Measurements from ENCODE around the gene CDC42BPG.

The CDC42BPG gene

DNA sequence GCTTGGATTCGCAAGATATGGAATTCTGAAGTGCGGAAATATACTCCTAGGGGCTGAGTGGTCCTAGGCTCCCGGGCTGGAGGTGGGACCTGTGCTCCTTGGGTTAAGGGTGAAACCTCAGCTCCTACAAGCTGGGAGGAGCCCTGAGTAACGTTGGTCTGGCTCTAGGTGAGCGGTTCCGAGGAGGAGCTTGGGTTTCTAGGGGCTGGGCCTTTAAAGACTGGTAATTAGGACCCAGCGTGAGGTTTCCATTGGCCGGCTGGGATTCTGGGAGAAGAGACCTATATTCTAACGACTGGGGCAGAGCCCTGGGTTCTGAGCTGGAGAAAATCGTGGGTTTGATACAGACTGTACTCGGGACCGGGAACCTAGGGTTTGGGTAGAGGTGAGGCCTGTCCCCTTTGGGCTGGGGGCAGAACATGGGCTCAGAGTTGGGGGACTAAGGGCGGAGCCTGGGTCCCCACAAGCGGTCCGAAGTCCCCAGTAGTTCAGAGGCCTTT is 40.6 kb downstream of the CDC42BPG start:
- no peak for DNase-seq (ENCODE audit: low read depth)
- H3K4me3 ChIP-seq (replicated peaks; ENCODE audit: low read depth, low read length): peak overlapping the region; percentile 76
- TF ChIP-seq, protein P1, sequence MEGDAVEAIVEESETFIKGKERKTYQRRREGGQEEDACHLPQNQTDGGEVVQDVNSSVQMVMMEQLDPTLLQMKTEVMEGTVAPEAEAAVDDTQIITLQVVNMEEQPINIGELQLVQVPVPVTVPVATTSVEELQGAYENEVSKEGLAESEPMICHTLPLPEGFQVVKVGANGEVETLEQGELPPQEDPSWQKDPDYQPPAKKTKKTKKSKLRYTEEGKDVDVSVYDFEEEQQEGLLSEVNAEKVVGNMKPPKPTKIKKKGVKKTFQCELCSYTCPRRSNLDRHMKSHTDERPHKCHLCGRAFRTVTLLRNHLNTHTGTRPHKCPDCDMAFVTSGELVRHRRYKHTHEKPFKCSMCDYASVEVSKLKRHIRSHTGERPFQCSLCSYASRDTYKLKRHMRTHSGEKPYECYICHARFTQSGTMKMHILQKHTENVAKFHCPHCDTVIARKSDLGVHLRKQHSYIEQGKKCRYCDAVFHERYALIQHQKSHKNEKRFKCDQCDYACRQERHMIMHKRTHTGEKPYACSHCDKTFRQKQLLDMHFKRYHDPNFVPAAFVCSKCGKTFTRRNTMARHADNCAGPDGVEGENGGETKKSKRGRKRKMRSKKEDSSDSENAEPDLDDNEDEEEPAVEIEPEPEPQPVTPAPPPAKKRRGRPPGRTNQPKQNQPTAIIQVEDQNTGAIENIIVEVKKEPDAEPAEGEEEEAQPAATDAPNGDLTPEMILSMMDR (IDR thresholded peaks at IDR 0.05; ENCODE audit: low read length, missing control alignments): no peak

DNA sequence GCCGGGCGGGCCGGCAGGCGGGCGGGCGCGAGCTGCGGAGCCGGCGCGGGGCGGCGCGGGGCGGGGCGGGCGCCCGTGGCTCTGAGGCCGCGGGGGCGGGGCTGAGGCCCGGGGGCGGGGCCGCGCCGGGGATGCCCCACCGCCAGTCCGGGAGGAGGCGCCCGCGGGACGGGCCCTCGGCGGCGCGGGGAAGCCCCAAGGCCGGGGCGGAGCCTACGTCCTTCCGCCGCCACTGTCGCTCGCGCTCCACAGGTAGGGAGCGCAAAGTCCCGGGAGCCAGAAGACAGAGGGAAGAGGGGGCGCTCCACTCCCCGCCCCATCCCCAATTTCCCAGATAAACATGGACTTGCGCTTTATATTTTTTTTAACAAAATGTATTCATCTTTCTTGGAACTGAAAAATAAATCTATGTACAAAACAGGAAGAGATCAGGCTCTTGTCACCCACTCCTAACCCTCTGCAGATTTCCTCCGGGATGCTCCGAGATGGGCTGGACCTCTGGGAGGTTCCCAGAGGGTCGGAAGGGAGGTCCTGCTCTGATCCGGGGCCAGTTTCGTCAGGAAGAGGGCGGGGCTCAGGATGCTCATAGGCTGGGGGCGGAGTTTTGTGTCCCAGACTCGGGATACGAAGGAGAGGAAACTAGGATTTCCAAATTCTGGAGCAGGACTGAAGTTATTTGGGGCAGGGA is 41.2 kb downstream of the CDC42BPG start, which contains the start of gene MAP4K2:
TSS of gene MAP4K2 (minus strand) at position 57 of the 688 bp plus-strand sequence. CDS start 65 bp downstream, outside the sequence.
- peak; percentile 83 for DNase-seq (ENCODE audit: low read depth)
- TF ChIP-seq, protein P1 (IDR thresholded peaks at IDR 0.05; ENCODE audit: low read length, missing control alignments): no peak
- peak within 1 kb of the TSS; percentile 76 for H3K4me3 ChIP-seq (replicated peaks; ENCODE audit: low read depth, low read length)

DNA sequence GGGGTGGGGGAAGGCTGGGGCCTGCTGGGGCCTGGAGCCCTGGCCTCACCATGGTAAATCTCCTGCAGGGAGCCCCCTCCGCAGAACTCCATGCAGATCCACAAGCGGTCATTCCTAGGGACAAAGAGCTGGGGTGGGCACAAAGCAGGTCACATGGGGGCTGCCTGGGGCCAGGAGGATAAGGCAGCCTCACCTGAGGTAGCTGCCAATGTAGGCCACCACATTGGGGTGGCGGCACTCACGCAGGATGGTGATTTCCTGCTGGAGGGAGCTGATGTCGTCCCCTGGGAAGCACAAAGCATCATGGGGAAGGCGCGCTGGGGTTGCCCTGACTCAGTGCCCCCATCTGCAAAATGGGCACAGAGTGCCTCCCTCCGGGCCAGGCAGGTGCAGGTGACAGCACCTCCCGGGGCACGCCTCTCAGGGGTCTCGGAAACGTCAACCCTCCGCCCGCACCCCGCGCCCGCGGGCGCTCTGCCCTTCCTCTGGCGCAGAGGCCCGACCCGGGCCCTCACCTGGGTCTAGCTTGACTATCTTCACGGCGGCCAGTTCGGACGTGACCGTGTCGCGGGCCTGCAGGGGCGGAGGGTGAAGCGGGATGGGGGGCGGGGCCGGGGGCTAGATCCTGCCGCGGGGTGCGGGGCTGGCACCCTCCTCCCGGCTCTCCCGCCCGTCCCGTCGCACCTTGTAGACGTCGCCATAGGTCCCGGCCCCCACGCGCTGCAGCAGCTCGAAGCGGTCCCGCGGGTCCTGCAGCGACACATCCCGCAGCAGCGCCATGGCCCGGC is 41.9 kb downstream of the CDC42BPG start:
- TF ChIP-seq, protein P1 (IDR thresholded peaks at IDR 0.05; ENCODE audit: low read length, missing control alignments): no peak
- no peak for DNase-seq (ENCODE audit: low read depth)

DNA sequence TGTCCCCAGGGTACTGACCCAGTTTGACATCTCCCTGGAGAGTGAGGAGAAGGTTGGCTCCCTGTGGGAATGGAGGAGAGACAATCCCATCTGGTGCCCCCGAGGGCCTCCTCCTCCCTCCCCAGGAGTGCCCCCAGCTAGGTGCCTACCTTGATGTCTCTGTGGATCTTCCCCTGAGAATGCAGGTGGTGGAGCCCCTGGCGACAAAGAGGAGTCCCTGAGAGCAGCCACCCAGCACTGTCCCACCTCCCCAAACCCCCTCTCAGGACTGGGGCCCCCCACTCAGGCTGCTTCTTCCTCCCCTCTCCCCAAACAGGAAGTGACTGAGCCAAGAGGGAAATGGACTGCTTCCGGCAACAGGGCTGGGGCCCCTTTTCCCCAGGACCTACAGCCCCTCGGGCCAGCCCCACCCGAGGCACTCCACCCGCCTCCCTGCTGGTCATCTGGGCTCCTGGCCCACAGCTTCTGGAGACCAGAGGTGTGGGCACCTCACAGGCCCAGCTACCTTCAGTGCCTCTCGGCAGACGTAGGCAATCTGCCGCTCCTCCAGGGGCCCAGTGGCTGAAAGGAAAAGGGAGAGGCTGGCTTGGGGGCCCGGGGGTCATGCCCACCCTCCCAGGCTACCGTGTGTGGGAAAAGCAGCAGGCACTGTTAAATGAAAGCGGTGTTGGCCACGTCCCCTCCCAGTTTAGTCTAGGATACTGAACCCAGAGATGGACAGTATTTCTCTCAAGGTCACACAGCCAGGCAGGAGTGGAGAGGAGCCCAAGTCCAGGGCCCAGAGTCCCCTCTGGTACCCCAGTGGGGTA is 42.7 kb downstream of the CDC42BPG start:
- TF ChIP-seq, protein P1 (IDR thresholded peaks at IDR 0.05; ENCODE audit: low read length, missing control alignments): no peak
- peak overlapping the region; percentile 76 for H3K4me3 ChIP-seq (replicated peaks; ENCODE audit: low read depth, low read length)
- no peak for DNase-seq (ENCODE audit: low read depth)

More for the DNA sequence above, 41.9 kb downstream of the CDC42BPG start:
- H3K4me3 ChIP-seq (replicated peaks; ENCODE audit: low read depth, low read length): peak overlapping the region; percentile 76

DNA sequence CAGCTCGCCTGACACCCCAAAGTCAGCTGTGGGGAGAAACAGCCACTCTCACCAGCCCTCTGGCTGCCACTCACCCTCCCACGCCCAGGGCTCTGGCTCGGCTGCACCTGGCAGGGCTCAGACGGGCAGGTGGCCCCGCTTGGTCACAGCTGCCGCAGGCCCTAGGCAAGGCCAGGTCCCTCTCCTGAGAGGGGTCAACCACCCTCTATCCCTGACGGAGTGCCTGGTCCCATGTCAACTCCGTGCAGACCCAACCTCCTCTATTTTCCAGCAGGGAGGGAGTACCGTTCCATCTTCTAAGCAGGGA is 43.3 kb downstream of the CDC42BPG start:
- TF ChIP-seq, protein P1 (IDR thresholded peaks at IDR 0.05; ENCODE audit: low read length, missing control alignments): no peak
- DNase-seq (ENCODE audit: low read depth): no peak
- H3K4me3 ChIP-seq (replicated peaks; ENCODE audit: low read depth, low read length): no peak overlapping the region

DNA sequence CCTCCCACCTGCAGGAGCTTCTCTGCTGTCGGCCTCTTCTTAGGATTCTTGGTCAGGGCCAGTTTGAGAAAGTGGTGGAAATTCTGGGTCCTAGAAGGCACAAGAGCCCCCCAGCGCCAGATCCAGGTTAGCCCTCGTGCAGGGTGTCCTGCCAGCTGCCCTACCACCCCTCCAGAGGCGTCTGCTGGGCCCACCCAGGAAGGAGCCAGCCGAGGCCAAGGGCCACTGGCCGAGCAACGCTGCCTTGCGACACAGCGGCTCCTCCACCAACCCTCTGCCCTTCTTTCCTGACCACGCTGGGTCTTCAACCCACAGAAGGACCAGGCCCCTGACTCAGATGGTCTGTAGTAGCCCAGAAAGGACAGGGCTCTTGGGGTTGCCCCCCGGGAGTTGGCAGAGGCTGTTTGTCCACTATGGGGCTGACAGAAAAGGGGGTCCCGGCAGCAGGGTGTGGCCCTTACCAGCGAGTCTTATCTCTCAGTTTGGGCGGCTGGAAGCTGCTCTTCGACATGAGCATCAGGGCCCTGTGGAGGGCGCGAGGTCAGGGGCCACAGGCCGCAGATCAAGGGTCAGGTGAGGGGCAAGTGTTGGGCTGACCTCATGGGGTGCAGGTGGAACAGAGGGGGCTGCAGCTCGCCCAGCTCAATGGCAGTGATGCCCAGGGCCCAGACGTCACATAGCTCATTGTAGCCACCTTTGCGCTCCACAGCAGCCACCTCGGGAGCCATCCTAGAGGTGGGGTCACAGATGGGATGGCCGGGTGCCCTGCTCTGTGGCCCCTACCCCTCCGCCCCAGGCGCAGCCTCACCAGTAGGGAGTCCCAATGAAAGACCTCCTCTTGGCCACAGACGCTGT is 43.9 kb downstream of the CDC42BPG start:
- H3K4me3 ChIP-seq (replicated peaks; ENCODE audit: low read depth, low read length): no peak overlapping the region
- TF ChIP-seq, protein P1 (IDR thresholded peaks at IDR 0.05; ENCODE audit: low read length, missing control alignments): no peak
- DNase-seq (ENCODE audit: low read depth): no peak
